Ovary (tissue), 3 donors: ENCODE results near the gene EFHB.
A peak's percentile ranks its signal among the peaks of the same experiment; 100 is the strongest.

Experiments used
- POLR2A ChIP-seq: fragments of 450-650 bp; IDR thresholded peaks from one replicate; pipeline ENCODE4 v1.6.1; 2017; ENCODE audit warnings: antibody characterized with exemption, mild to moderate bottlenecking, moderate library complexity
- TF ChIP-seq, protein P1 (sequence below), 3 donors: fragments of 450-650 bp in 2 of 3; fragments of 200-600 bp in 1 of 3; IDR thresholded peaks; one replicate each; pipeline versions ENCODE4 v1.5.1 to v1.8.0; 2016 to 2022; ENCODE audit warnings: antibody characterized with exemption in 3 of 3, mild to moderate bottlenecking in 1 of 3
- donor health status: DM: no; HTN: no; CAD: no.

DNA sequence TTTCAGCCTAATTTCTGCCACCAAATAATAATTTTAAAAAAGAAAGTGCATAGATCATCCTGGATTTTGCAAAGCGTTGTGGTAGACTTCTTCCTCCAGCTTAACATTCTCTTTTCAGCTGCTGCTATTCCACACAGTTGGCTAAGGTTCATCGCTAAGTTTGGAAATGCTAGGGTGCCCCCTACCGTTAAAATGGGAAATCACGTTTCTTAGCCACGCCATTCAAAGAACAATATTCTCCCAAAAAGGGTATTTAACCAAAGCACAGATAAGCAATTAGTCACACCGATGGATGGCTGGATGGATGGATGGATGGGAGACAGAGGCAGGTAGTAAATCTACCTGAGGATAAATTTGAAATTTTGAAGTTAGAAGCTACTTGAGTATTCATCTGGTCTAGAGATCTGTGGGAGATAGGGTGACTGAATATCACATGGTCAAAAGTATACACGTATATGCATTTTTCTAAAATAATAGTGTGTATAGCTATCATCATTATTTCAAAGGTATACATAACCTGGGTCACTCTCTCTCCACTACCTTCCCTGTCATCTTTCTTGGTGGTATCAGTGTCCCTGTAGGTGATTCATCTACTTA, 67.2 kb downstream of the EFHB start:
- TF ChIP-seq, protein P1, sequence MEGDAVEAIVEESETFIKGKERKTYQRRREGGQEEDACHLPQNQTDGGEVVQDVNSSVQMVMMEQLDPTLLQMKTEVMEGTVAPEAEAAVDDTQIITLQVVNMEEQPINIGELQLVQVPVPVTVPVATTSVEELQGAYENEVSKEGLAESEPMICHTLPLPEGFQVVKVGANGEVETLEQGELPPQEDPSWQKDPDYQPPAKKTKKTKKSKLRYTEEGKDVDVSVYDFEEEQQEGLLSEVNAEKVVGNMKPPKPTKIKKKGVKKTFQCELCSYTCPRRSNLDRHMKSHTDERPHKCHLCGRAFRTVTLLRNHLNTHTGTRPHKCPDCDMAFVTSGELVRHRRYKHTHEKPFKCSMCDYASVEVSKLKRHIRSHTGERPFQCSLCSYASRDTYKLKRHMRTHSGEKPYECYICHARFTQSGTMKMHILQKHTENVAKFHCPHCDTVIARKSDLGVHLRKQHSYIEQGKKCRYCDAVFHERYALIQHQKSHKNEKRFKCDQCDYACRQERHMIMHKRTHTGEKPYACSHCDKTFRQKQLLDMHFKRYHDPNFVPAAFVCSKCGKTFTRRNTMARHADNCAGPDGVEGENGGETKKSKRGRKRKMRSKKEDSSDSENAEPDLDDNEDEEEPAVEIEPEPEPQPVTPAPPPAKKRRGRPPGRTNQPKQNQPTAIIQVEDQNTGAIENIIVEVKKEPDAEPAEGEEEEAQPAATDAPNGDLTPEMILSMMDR (IDR thresholded peaks at IDR 0.05): peak in 2 of 3 donors; percentile 33 to 41
- no peak for TF ChIP-seq POLR2A
